ENCODE measurements around the gene PLXNB2.

Gene PLXNB2

DNA sequence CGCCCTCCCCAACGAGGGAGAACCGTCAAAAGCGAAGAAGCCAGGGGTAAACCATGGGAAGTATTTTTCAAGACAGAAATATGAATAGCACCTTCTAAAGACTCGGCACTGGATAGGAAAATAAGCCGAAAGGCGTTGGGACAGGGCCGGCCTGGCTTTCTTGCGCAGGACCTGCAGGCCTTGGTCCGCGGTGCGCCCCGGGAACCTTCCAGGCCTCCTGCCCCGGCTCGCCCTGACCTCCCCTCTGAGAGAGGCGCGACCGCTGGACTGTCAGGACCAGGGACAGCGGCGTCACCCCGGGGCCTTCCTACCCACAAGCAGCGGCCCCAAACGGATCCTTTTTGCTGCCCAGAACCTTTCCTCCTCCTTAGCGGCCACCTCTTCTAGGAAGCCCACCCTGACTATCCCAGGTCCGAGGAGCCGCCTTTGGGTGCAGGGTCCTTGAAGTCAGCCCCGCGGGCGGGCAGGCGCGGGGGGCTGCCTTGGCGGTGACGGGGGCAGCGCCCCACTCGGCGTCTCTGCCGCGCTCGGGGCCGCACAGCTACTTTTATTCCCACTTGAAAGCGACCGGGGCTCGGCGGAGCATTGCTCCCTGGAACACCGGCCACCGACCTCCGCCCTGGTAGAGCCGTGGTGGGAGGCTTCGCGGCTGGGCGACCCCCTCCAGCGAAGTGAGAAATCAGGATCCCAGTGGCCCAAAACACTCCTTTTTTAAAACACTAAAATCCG, 36.6 kb downstream of the PLXNB2 start:
- no peak for TF ChIP-seq CTCF (IDR thresholded peaks at IDR 0.05; ENCODE audit: borderline replicate concordance, insufficient read depth, low read depth, low read length)
- H3K4me3 ChIP-seq (ENCODE audit: low read depth, low read length) = peak overlapping the region; percentile 60

GRCh38 chr22:50269970-50270665, 37.3 kb downstream of the PLXNB2 start, which contains the start of gene MAPK11:
MAPK11 (minus strand) TSS chr22:50270380; CDS start chr22:50270292, 88 bp downstream.
- no peak for TF ChIP-seq CTCF (IDR thresholded peaks at IDR 0.05; ENCODE audit: borderline replicate concordance, insufficient read depth, low read depth, low read length)
- peak within 1 kb of the TSS; percentile 60 for H3K4me3 ChIP-seq (ENCODE audit: low read depth, low read length)

DNA sequence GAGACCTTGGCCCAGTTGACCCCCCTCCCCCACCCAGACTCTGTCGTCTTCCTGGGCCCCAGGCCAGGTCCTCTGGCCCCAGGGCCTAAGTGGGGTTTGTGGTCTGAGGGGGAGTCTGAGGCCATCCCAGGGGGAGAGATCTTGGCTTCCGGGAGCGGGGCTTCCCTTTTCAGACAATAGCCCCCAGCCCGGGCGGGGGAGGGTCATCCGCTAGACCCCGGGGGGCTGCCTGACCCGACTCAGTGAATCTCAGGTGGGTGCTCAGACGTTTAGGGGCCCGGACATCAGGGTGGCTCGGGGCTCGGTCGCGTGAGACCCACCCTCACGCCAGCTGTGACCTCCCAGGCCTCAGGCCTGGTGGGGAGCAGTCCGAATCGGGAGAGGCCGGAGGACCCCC, 37.9 kb downstream of the PLXNB2 start:
- TF ChIP-seq CTCF (IDR thresholded peaks at IDR 0.05; ENCODE audit: borderline replicate concordance, insufficient read depth, low read depth, low read length) = no peak
- H3K4me3 ChIP-seq (ENCODE audit: low read depth, low read length) = peak overlapping the region; percentile 60

- TF ChIP-seq CTCF (IDR thresholded peaks at IDR 0.05; ENCODE audit: borderline replicate concordance, insufficient read depth, low read depth, low read length) = no peak
- no peak overlapping the region for H3K4me3 ChIP-seq (ENCODE audit: low read depth, low read length)
Measured at GRCh38 chr22:50268655-50269113, 38.8 kb downstream of the PLXNB2 start.

GRCh38 chr22:50267591-50268390, 39.7 kb downstream of the PLXNB2 start:
- TF ChIP-seq CTCF (IDR thresholded peaks at IDR 0.05; ENCODE audit: borderline replicate concordance, insufficient read depth, low read depth, low read length) = 0 out of 2 replicates have a peak, but pooled peaks have one; percentile 22
- H3K4me3 ChIP-seq (ENCODE audit: low read depth, low read length) = no peak overlapping the region

DNA sequence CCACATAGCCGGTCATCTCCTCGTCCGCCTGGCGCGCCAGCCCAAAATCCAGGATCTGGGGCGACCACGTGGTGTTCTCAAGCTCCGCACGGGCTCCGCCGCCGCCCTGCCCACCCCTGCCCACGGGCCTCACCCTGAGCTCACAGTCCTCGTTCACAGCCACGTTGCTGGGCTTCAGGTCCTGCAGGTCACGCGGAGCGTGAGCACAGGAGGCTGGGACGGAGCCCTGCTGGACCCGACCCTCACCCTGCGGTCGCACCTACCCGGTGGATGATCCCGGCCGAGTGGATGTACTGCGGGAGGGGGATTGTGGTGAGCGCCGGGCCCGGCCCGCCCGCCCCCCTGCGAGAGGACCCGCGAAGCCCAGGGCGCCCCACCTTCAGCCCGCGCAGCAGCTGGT, 40.5 kb downstream of the PLXNB2 start:
- no peak overlapping the region for H3K4me3 ChIP-seq (ENCODE audit: low read depth, low read length)
- TF ChIP-seq CTCF (IDR thresholded peaks at IDR 0.05; ENCODE audit: borderline replicate concordance, insufficient read depth, low read depth, low read length) = no peak
